HG03064 (cell line): ENCODE measurements around the gene TBCB.
"Not testable (repeated sequence)": the region's sequence is repeated elsewhere in the genome, so short reads cannot be mapped to it uniquely, and the experiment has no call there.

Experiments
- ATAC-seq: cut with Tn5 transposase; IDR thresholded peaks from one replicate; pipeline ENCODE4 v1.9.1; 2021; ENCODE audit warnings: low read depth; ENCODE audit not compliant: unreplicated experiment

Gene TBCB

GRCh38 chr19:36115453-36116343 is at the start of gene TBCB:
Gene TBCB, plus strand, starts transcription at chr19:36115468. Its CDS starts 93 bp downstream, at chr19:36115561.
- ATAC-seq = peak; percentile 41

- no peak for ATAC-seq
Measured at GRCh38 chr19:36067681-36068080, 47.6 kb upstream of the TBCB start.

GRCh38 chr19:36068810-36069499 is 46.3 kb upstream of the TBCB start:
- not testable (repeated sequence) for ATAC-seq

- no peak for ATAC-seq
Measured at GRCh38 chr19:36072081-36072480, 43.2 kb upstream of the TBCB start.

- ATAC-seq = no peak
Measured at GRCh38 chr19:36073121-36073876, 42.0 kb upstream of the TBCB start.

GRCh38 chr19:36079389-36079945 is 35.8 kb upstream of the TBCB start:
- no peak for ATAC-seq

GRCh38 chr19:36081385-36081784 is 33.9 kb upstream of the TBCB start:
- no peak for ATAC-seq

- no peak for ATAC-seq
Measured at GRCh38 chr19:36081894-36082293, 33.4 kb upstream of the TBCB start.

- ATAC-seq = no peak
Measured at GRCh38 chr19:36082916-36083315, 32.4 kb upstream of the TBCB start.

GRCh38 chr19:36084231-36085009 is 30.8 kb upstream of the TBCB start:
- ATAC-seq = no peak

- ATAC-seq = no peak
Measured at GRCh38 chr19:36086326-36086725, 28.9 kb upstream of the TBCB start.

GRCh38 chr19:36089847-36090246 is 25.4 kb upstream of the TBCB start:
- ATAC-seq = no peak

- ATAC-seq = no peak
Measured at GRCh38 chr19:36090910-36091695, 24.2 kb upstream of the TBCB start.

GRCh38 chr19:36092566-36092965 is 22.7 kb upstream of the TBCB start:
- no peak for ATAC-seq

GRCh38 chr19:36093146-36093662 is 22.1 kb upstream of the TBCB start:
- ATAC-seq = no peak

GRCh38 chr19:36093687-36094086 is 21.6 kb upstream of the TBCB start:
- no peak for ATAC-seq

GRCh38 chr19:36097036-36097435 is 18.2 kb upstream of the TBCB start:
- ATAC-seq = no peak

GRCh38 chr19:36099166-36099785 is 16.0 kb upstream of the TBCB start:
- ATAC-seq = no peak

GRCh38 chr19:36100476-36100875 is 14.8 kb upstream of the TBCB start:
- no peak for ATAC-seq
